RWPE1 (cell line): ENCODE measurements around the gene CTU2.

Experiments used
- CTCF ChIA-PET: fragments of 350-600 bp; sonication (Branson Sonifier 250); formaldehyde crosslinking; extraction: SDS; loops from one replicate; lab custom pipeline; 2021; lab: Yijun Ruan, JAX
- POLR2A ChIA-PET: fragments of 400-600 bp; formaldehyde crosslinking; extraction: SDS; loops from one replicate; lab custom pipeline; 2020; ENCODE audit warnings: antibody characterized with exemption; ENCODE audit not compliant: low non-redundant PET; lab: Yijun Ruan, JAX
- DNase-seq: peaks from one replicate; pipeline ENCODE4 v3.0.0; 2012; ENCODE audit warnings: low spot score
- H3K27ac ChIP-seq: fragments of 450-650 bp; 2 replicates; pipeline ENCODE4 v1.5.1; 2017
- CTCF ChIP-seq: fragments of 450-650 bp; conservative IDR thresholded peaks from 2 replicates; pipeline ENCODE4 v1.5.1; 2017; ENCODE audit warnings: low read depth, mild to moderate bottlenecking

The CTU2 gene

GRCh38 chr16:88753191-88753590 lies 46.9 kb downstream of the CTU2 start:
- CTCF ChIA-PET = interaction anchor here (3.1 kb wide), 1 partner anchor 16 kb away, joined by 24 read pairs; no protein-coding TSS in a partner anchor
- TF ChIP-seq CTCF = no peak
- H3K27ac ChIP-seq = peak overlapping the region; percentile 79
- POLR2A ChIA-PET = no interaction called here
- no peak for DNase-seq

- no peak for DNase-seq
- H3K27ac ChIP-seq = peak overlapping the region; percentile 79
- ChIA-PET POLR2A (no interaction called here), CTCF (interaction anchor here (3.1 kb wide), 1 partner anchor 16 kb away, joined by 24 read pairs; no protein-coding TSS in a partner anchor)
- no peak for TF ChIP-seq CTCF
These were observed 47.3 kb downstream of the CTU2 start for GRCh38 chr16:88753602-88754001.

GRCh38 chr16:88754109-88754911 lies 48.0 kb downstream of the CTU2 start:
- no peak for DNase-seq
- CTCF ChIA-PET = interaction anchor here (0.6 to 3.1 kb wide), 4 partner anchors 9 to 73 kb away, joined by 3 to 24 read pairs (median 4); no protein-coding TSS in a partner anchor
- H3K27ac ChIP-seq = peak overlapping the region; percentile 79
- no peak for TF ChIP-seq CTCF
- POLR2A ChIA-PET = interaction anchor here (1.2 kb wide), 1 partner anchor 17 kb away, joined by 6 read pairs; no protein-coding TSS in a partner anchor

- DNase-seq = peak; percentile 82
- peak; percentile 40 for TF ChIP-seq CTCF
- ChIA-PET CTCF (interaction anchor here (0.6 to 3.1 kb wide), 8 partner anchors 10 to 74 kb away, joined by 3 to 24 read pairs (median 3); no protein-coding TSS in a partner anchor), POLR2A (interaction anchor here (1.2 kb wide), 1 partner anchor 18 kb away, joined by 6 read pairs; no protein-coding TSS in a partner anchor)
- peak overlapping the region; percentile 79 for H3K27ac ChIP-seq
These were observed 48.8 kb downstream of the CTU2 start for GRCh38 chr16:88754912-88755744.

- TF ChIP-seq CTCF = peak; percentile 4; the same call in 1 of the 2 replicates
- H3K27ac ChIP-seq = peak overlapping the region; percentile 79
- ChIA-PET CTCF (interaction anchor here (0.6 to 3.1 kb wide), 7 partner anchors 10 to 58 kb away, joined by 3 to 24 read pairs (median 3); no protein-coding TSS in a partner anchor), POLR2A (interaction anchor here (0.5 kb wide), 1 partner anchor 13 kb away, joined by 3 read pairs; no protein-coding TSS in a partner anchor)
- no peak for DNase-seq
These were observed 49.6 kb downstream of the CTU2 start for GRCh38 chr16:88755745-88756443.
